Stimulated activated CD4-positive, alpha-beta T cell treated with anti-CD3 and anti-CD28 coated beads, Interleukin-1b, Interleukin-23, amount 100 ng/mL, for 4 hours (primary cell): ENCODE results near the gene ZNF844.
"Not testable (repeated sequence)": the region's sequence is repeated elsewhere in the genome, so short reads cannot be mapped to it uniquely, and the experiment has no call there.

ENCODE experiments used
- DNase-seq, 2 donors: peaks; one replicate each; pipeline ENCODE4 v3.0.0-alpha.2; 2020; ENCODE audit warnings: low read depth in 2 of 2

ZNF844 gene

GRCh38 chr19:12064590-12065538 lies at the start of gene ZNF844:
Gene ZNF844 (plus strand): TSS chr19:12064731. CDS start chr19:12064874, 143 bp downstream.
- peak; percentile 42 to 69 for DNase-seq

GRCh38 chr19:12015015-12015752 lies 49.3 kb upstream of the ZNF844 start:
- DNase-seq = no peak

GRCh38 chr19:12015753-12016116 lies 48.8 kb upstream of the ZNF844 start:
- no peak for DNase-seq

- no peak for DNase-seq
Observed at GRCh38 chr19:12034198-12034597, 30.3 kb upstream of the ZNF844 start.

- no peak for DNase-seq
Observed at GRCh38 chr19:12034620-12035019, 29.9 kb upstream of the ZNF844 start.

- peak in 1 of 2 donors; percentile 77 for DNase-seq
Observed at GRCh38 chr19:12035220-12036172, 29.0 kb upstream of the ZNF844 start, which contains the start of gene ZNF433. Gene ZNF433 (minus strand): TSS chr19:12035679. CDS start chr19:12035539, 140 bp downstream.

GRCh38 chr19:12042893-12043292 lies 21.6 kb upstream of the ZNF844 start:
- no peak for DNase-seq

GRCh38 chr19:12043752-12044422 lies 20.6 kb upstream of the ZNF844 start:
- no peak for DNase-seq

- no peak for DNase-seq
Observed at GRCh38 chr19:12047868-12048267, 16.7 kb upstream of the ZNF844 start.

GRCh38 chr19:12052091-12052496 lies 12.4 kb upstream of the ZNF844 start:
- DNase-seq = no peak

- DNase-seq = peak in 1 of 2 donors; percentile 34
Observed at GRCh38 chr19:12052497-12053169, 11.9 kb upstream of the ZNF844 start, which contains the start of gene ZNF878. Gene ZNF878 (minus strand): TSS chr19:12052961. CDS start chr19:12052801, 160 bp downstream.

- no peak for DNase-seq
Observed at GRCh38 chr19:12055784-12056183, 8.7 kb upstream of the ZNF844 start.

- DNase-seq = no peak
Observed at GRCh38 chr19:12075538-12076139, 11.1 kb downstream of the ZNF844 start.

- DNase-seq = not testable (repeated sequence)
Observed at GRCh38 chr19:12076331-12076730, 11.8 kb downstream of the ZNF844 start.

GRCh38 chr19:12077375-12077774 lies 12.8 kb downstream of the ZNF844 start:
- no peak for DNase-seq

GRCh38 chr19:12083336-12083735 lies 18.8 kb downstream of the ZNF844 start:
- DNase-seq = not testable (repeated sequence)

- no peak for DNase-seq
Observed at GRCh38 chr19:12085074-12085818, 20.7 kb downstream of the ZNF844 start.

- DNase-seq = peak; percentile 42 to 54
Observed at GRCh38 chr19:12090807-12091206, 26.3 kb downstream of the ZNF844 start.
